Fibroblast of pulmonary artery (primary cell): Measurements from ENCODE around the gene DLD.

Experiments
- DNase-seq: peaks from one replicate; pipeline ENCODE4 v3.0.0-alpha.2; 2010; ENCODE audit warnings: low read depth
- H3K4me3 ChIP-seq: replicated peaks from 2 replicates; pipeline ENCODE4 v1.5.1; 2011; ENCODE audit warnings: low read depth, mild to moderate bottlenecking, control low read depth, low read length, moderate library complexity
- TF ChIP-seq, protein P1 (sequence below): IDR thresholded peaks from 2 replicates; pipeline ENCODE4 v1.5.1; 2011; ENCODE audit warnings: mild to moderate bottlenecking, control low read depth, low read length, inconsistent platforms; ENCODE audit errors: missing control alignments

Gene DLD

DNA sequence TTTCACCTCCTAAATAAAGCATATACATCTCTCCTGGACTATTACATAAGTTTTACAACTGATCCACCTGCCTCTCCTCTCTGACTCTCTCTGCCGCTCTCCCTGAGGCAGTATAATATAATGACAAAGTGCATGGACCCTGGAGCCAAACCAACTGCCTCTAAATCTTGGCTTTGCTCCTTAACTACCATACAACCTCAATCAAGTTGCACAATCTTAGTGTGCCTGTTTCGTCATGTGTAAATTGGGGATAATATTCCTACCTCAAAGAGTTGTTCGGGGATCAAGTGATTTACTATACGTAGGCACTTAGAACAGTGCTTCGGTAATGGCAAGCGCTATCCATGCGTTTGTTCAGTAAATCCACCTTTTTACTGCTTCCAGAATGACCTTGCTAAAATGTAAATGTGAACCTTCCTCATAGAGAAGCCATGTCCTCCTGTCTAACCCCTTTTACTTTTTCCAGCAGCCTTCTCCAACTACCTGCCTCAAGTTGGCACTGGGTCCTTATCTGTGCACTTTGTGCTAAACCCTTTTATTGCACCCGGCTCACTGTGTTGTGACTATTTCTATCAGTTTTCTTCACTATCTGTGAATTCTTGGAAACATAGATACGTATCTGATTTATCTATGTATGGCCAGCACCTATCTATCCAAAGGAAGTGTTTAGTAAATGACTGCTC, 30.6 kb upstream of the DLD start:
- no peak overlapping the region for H3K4me3 ChIP-seq
- DNase-seq: no peak
- TF ChIP-seq, protein P1, sequence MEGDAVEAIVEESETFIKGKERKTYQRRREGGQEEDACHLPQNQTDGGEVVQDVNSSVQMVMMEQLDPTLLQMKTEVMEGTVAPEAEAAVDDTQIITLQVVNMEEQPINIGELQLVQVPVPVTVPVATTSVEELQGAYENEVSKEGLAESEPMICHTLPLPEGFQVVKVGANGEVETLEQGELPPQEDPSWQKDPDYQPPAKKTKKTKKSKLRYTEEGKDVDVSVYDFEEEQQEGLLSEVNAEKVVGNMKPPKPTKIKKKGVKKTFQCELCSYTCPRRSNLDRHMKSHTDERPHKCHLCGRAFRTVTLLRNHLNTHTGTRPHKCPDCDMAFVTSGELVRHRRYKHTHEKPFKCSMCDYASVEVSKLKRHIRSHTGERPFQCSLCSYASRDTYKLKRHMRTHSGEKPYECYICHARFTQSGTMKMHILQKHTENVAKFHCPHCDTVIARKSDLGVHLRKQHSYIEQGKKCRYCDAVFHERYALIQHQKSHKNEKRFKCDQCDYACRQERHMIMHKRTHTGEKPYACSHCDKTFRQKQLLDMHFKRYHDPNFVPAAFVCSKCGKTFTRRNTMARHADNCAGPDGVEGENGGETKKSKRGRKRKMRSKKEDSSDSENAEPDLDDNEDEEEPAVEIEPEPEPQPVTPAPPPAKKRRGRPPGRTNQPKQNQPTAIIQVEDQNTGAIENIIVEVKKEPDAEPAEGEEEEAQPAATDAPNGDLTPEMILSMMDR: no peak

- H3K4me3 ChIP-seq: no peak overlapping the region
- TF ChIP-seq, protein P1: no peak
- peak; percentile 37 for DNase-seq
Measured at GRCh38 chr7:107860981-107861652, 29.9 kb upstream of the DLD start.

- no peak for DNase-seq
- TF ChIP-seq, protein P1: no peak
- no peak overlapping the region for H3K4me3 ChIP-seq
Measured at GRCh38 chr7:107865956-107866775, 24.8 kb upstream of the DLD start.

GRCh38 chr7:107867858-107868466, 23.0 kb upstream of the DLD start:
- no peak overlapping the region for H3K4me3 ChIP-seq
- no peak for DNase-seq
- TF ChIP-seq, protein P1: no peak

DNA sequence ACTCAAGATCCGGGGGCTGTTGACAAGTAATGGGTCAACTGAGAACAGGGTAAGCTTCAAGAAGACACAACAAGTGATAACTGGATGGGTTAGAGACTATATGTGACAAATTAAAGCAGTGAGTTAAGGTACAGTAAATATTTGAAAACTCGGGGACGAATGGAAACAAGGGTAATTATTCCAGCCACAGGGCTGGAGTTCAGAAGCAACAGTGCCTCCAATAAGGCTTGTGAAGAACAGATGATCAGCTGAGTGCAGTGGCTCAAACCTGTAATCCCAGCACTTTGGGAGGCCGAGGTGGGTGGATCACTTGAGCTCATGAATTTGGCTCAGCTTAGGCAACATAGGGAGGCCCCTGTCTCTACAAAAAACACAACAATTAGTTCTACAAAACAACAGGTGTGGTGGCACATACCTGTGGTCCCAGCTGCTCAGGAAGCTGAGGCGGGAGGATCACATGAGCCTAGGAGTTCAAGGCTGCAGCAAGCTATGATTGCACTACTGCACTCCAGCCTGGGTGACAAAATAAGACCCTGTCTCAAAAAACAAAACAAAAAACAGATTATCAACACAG, 20.5 kb upstream of the DLD start:
- no peak overlapping the region for H3K4me3 ChIP-seq
- DNase-seq: no peak
- TF ChIP-seq, protein P1: no peak

GRCh38 chr7:107874111-107874510, 16.9 kb upstream of the DLD start:
- H3K4me3 ChIP-seq: no peak overlapping the region
- no peak for DNase-seq
- TF ChIP-seq, protein P1: no peak
